ENCODE measurements around the gene TMCC1. TPM values are rescaled to one million over a fixed set of nuclear protein-coding genes. Genes with fewer than 3 reads are reported as not detected.
"Not testable (repeated sequence)": the region's sequence is repeated elsewhere in the genome, so short reads cannot be mapped to it uniquely, and the experiment has no call there.

TMCC1 gene
- total RNA-seq, 2 experiments from 2014 or later, result 17.6 to 17.8 TPM

- no peak overlapping the region for H3K27ac Mint-ChIP-seq
- peaks cover 9% of the 10 kb centered on the region for H3K4me1 Mint-ChIP-seq
- CTCF ChIA-PET, result interaction anchor here (1.2 kb wide), 1 partner anchor 15 kb away, joined by 3 read pairs; no protein-coding TSS in a partner anchor
- DNase-seq (no peak), ATAC-seq (no peak)
- H3K36me3 Mint-ChIP-seq, result no peaks in the 10 kb centered on the region
- H3K9me3 Mint-ChIP-seq (ENCODE audit: low read depth), result no peaks in the 10 kb centered on the region
- no peaks in the 10 kb centered on the region for H3K27me3 Mint-ChIP-seq
- H3K4me3 Mint-ChIP-seq, result no peak overlapping the region
Observed at GRCh38 chr3:129689036-129689435, 204.5 kb downstream of the TMCC1 start.

- Mint-ChIP-seq H3K27ac (no peak overlapping the region), H3K4me3 (no peak overlapping the region), H3K27me3 (no peaks in the 10 kb centered on the region), H3K36me3 (no peaks in the 10 kb centered on the region), H3K9me3 (ENCODE audit: low read depth) (no peaks in the 10 kb centered on the region), H3K4me1 (peaks cover 9% of the 10 kb centered on the region)
- CTCF ChIA-PET, result interaction anchor here (1.2 kb wide), 1 partner anchor 16 kb away, joined by 3 read pairs; no protein-coding TSS in a partner anchor
- ATAC-seq, result no peak
- no peak for DNase-seq
Observed at GRCh38 chr3:129688271-129688895, 205.1 kb downstream of the TMCC1 start.

- H3K9me3 Mint-ChIP-seq (ENCODE audit: low read depth), result no peaks in the 10 kb centered on the region
- H3K36me3 Mint-ChIP-seq, result no peaks in the 10 kb centered on the region
- ATAC-seq, result no peak
- H3K4me1 Mint-ChIP-seq, result peaks cover 9% of the 10 kb centered on the region
- CTCF ChIA-PET, result no interaction called here
- H3K4me3 Mint-ChIP-seq, result no peak overlapping the region
- no peak for DNase-seq
- no peaks in the 10 kb centered on the region for H3K27me3 Mint-ChIP-seq
- no peak overlapping the region for H3K27ac Mint-ChIP-seq
Observed at GRCh38 chr3:129687586-129688125, 205.9 kb downstream of the TMCC1 start.

- CTCF ChIA-PET, result no interaction called here
- Mint-ChIP-seq H3K27ac (no peak overlapping the region), H3K27me3 (no peaks in the 10 kb centered on the region), H3K4me3 (no peak overlapping the region), H3K36me3 (no peaks in the 10 kb centered on the region), H3K4me1 (peaks cover 9% of the 10 kb centered on the region), H3K9me3 (ENCODE audit: low read depth) (no peaks in the 10 kb centered on the region)
- ATAC-seq, result no peak
- no peak for DNase-seq
Observed at GRCh38 chr3:129686941-129687340, 206.6 kb downstream of the TMCC1 start.

- DNase-seq (no peak), ATAC-seq (no peak)
- Mint-ChIP-seq H3K27me3 (no peaks in the 10 kb centered on the region), H3K9me3 (ENCODE audit: low read depth) (no peaks in the 10 kb centered on the region), H3K36me3 (no peaks in the 10 kb centered on the region), H3K4me1 (peaks cover 2% of the 10 kb centered on the region), H3K4me3 (no peak overlapping the region), H3K27ac (no peak overlapping the region)
- CTCF ChIA-PET, result no interaction called here
Observed at GRCh38 chr3:129684270-129684669, 209.2 kb downstream of the TMCC1 start.

- no peak for DNase-seq
- ATAC-seq, result no peak
- no peaks in the 10 kb centered on the region for H3K9me3 Mint-ChIP-seq (ENCODE audit: low read depth)
- CTCF ChIA-PET, result no interaction called here
- H3K27me3 Mint-ChIP-seq, result no peaks in the 10 kb centered on the region
- H3K4me1 Mint-ChIP-seq, result no peaks in the 10 kb centered on the region
- H3K36me3 Mint-ChIP-seq, result no peaks in the 10 kb centered on the region
- H3K4me3 Mint-ChIP-seq, result no peak overlapping the region
- no peak overlapping the region for H3K27ac Mint-ChIP-seq
Observed at GRCh38 chr3:129683201-129683600, 210.3 kb downstream of the TMCC1 start.

GRCh38 chr3:129676985-129677384 lies 216.5 kb downstream of the TMCC1 start:
- Mint-ChIP-seq H3K36me3 (no peaks in the 10 kb centered on the region), H3K27ac (no peak overlapping the region), H3K4me3 (no peak overlapping the region), H3K4me1 (no peaks in the 10 kb centered on the region), H3K9me3 (ENCODE audit: low read depth) (no peaks in the 10 kb centered on the region), H3K27me3 (no peaks in the 10 kb centered on the region)
- CTCF ChIA-PET, result no interaction called here
- ATAC-seq (no peak), DNase-seq (no peak)

GRCh38 chr3:129674798-129675123 lies 218.8 kb downstream of the TMCC1 start:
- CTCF ChIA-PET, result interaction anchor here (1.0 kb wide), 1 partner anchor 10 kb away, joined by 4 read pairs; no protein-coding TSS in a partner anchor
- H3K36me3 Mint-ChIP-seq; H3K4me1 Mint-ChIP-seq; H3K27ac Mint-ChIP-seq; H3K4me3 Mint-ChIP-seq; H3K9me3 Mint-ChIP-seq (ENCODE audit: low read depth); DNase-seq; ATAC-seq; H3K27me3 Mint-ChIP-seq: not testable (repeated sequence)

GRCh38 chr3:129673897-129674797 lies 219.4 kb downstream of the TMCC1 start:
- CTCF ChIA-PET, result interaction anchor here (0.9 to 1.5 kb wide), 4 partner anchors 9 to 17 kb away, joined by 3 to 5 read pairs (median 4); no protein-coding TSS in a partner anchor
- peaks cover 5% of the 10 kb centered on the region for H3K36me3 Mint-ChIP-seq
- no peak for DNase-seq

GRCh38 chr3:129673012-129673411 lies 220.5 kb downstream of the TMCC1 start:
- Mint-ChIP-seq H3K36me3 (peaks cover 5% of the 10 kb centered on the region), H3K27ac (no peak overlapping the region), H3K4me1 (no peaks in the 10 kb centered on the region), H3K9me3 (ENCODE audit: low read depth) (no peaks in the 10 kb centered on the region), H3K27me3 (no peaks in the 10 kb centered on the region), H3K4me3 (no peak overlapping the region)
- ATAC-seq (no peak), DNase-seq (no peak)
- CTCF ChIA-PET, result interaction anchor here (0.9 to 1.5 kb wide), 3 partner anchors 10 to 18 kb away, joined by 3 to 5 read pairs (median 3); no protein-coding TSS in a partner anchor

More at GRCh38 chr3:129673897-129674797, 219.4 kb downstream of the TMCC1 start:
- Mint-ChIP-seq H3K9me3 (ENCODE audit: low read depth) (no peaks in the 10 kb centered on the region), H3K27me3 (no peaks in the 10 kb centered on the region), H3K4me3 (no peak overlapping the region), H3K4me1 (no peaks in the 10 kb centered on the region), H3K27ac (no peak overlapping the region)
- ATAC-seq, result no peak

GRCh38 chr3:129672412-129672811 lies 221.1 kb downstream of the TMCC1 start:
- Mint-ChIP-seq H3K4me3 (no peak overlapping the region), H3K27me3 (no peaks in the 10 kb centered on the region), H3K4me1 (no peaks in the 10 kb centered on the region), H3K9me3 (ENCODE audit: low read depth) (no peaks in the 10 kb centered on the region), H3K27ac (no peak overlapping the region), H3K36me3 (peaks cover 5% of the 10 kb centered on the region)
- DNase-seq, result no peak
- ATAC-seq, result no peak
- CTCF ChIA-PET, result no interaction called here

GRCh38 chr3:129665024-129665768 lies 228.3 kb downstream of the TMCC1 start:
- Mint-ChIP-seq H3K27me3 (no peaks in the 10 kb centered on the region), H3K36me3 (peaks cover under 1% of the 10 kb centered on the region), H3K9me3 (ENCODE audit: low read depth) (no peaks in the 10 kb centered on the region), H3K27ac (no peak overlapping the region), H3K4me3 (no peak overlapping the region), H3K4me1 (no peaks in the 10 kb centered on the region)
- no peak for DNase-seq
- CTCF ChIA-PET, result interaction anchor here (1.4 to 1.8 kb wide), 3 partner anchors 9 to 18 kb away, joined by 3 to 5 read pairs (median 4); no protein-coding TSS in a partner anchor
- no peak for ATAC-seq

All from activated CD8-positive, alpha-beta memory T cell treated with anti-CD3 and anti-CD28 coated beads, Interleukin-2, amount 10 ng/mL, durations not matched to agents 7 days and 5 days (primary cell).